Measurements from ENCODE around the gene UPK3BL1. TPM values are rescaled to one million over a fixed set of nuclear protein-coding genes. Genes with fewer than 3 reads are reported as not detected.
"Not testable (repeated sequence)": the region's sequence is repeated elsewhere in the genome, so short reads cannot be mapped to it uniquely, and the experiment has no call there.

UPK3BL1 gene
- 14.4 and 23.0 TPM in 2 replicates for total RNA-seq

DNA sequence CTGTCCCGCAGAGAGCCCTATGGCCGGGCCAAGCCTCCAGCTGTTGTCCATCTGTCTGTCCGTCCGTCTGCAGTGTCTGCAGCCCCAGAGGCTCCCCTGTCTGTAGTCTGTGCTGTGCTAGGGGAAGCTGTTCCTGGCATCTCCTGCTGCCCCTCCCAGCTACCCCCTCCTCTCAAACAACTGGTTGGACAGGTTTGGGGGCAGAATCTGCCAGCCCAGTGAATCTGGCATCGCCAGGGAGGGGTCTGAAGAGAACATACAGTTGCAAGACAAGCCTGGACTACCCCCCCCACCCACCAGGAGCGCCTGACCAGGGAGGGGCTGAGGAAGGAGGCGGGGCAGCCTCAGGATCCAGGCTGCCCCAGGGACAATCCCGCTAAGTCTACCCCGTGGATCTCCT is at the start of gene UPK3BL1:
TSS of gene UPK3BL1 (minus strand) at position 101 of the 400 bp plus-strand sequence. CDS start at position 51, 50 bp downstream.
- DNase-seq; H3K27ac Mint-ChIP-seq; H3K27me3 Mint-ChIP-seq; H3K36me3 Mint-ChIP-seq (ENCODE audit: low read depth); H3K9me3 Mint-ChIP-seq; H3K4me3 Mint-ChIP-seq; intact Hi-C loops (cut with micrococcal nuclease); H3K4me1 Mint-ChIP-seq: not testable (repeated sequence)

- H3K36me3 Mint-ChIP-seq (ENCODE audit: low read depth); H3K4me1 Mint-ChIP-seq; H3K27me3 Mint-ChIP-seq; intact Hi-C loops (cut with micrococcal nuclease); H3K27ac Mint-ChIP-seq; H3K9me3 Mint-ChIP-seq; DNase-seq; H3K4me3 Mint-ChIP-seq: not testable (repeated sequence)
Measured at GRCh38 chr7:102690602-102691001, 48.0 kb upstream of the UPK3BL1 start.

GRCh38 chr7:102689436-102690282 is 47.1 kb upstream of the UPK3BL1 start:
- H3K27ac Mint-ChIP-seq; H3K4me1 Mint-ChIP-seq; intact Hi-C loops (cut with micrococcal nuclease); H3K4me3 Mint-ChIP-seq; H3K36me3 Mint-ChIP-seq (ENCODE audit: low read depth); H3K9me3 Mint-ChIP-seq; H3K27me3 Mint-ChIP-seq: not testable (repeated sequence)
- peak; percentile 69 for DNase-seq

DNA sequence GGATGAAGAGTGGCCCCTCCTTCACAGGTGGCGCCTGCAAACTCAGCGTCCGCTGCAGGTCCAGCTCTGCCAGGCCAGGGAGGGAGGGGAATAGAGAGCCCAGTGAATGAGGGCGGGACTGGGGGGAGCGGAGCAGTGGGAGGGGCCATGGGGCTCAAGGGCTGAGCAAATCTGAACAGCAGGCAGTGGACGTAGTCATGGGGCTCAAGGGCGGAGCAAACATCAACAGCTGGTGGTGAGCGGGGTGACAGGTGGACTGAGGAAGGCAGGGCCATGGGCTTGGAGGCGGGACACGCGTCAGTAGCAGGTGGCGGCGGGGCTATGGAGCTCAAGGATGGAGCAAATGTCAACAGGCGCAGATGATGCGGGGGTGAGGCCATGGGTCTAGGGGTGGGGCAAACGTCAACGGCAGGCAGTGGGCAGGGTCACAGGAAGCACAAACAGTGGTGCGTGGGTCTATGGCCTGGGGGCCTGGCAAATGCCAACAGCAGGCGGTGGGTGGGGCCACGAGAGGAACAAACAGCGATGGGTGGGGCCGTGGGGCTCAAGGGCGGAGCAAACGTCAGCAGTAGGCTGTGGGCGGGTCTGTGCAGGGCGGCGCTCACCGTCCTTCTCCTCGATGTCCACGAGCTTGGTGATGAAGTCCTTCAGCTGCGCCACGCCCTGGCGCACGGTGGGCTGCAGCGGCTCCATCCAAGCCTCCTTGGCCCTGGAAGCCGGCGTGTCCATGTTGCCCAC is 45.9 kb upstream of the UPK3BL1 start:
- H3K36me3 Mint-ChIP-seq (ENCODE audit: low read depth); intact Hi-C loops (cut with micrococcal nuclease); H3K4me1 Mint-ChIP-seq; H3K9me3 Mint-ChIP-seq; DNase-seq; H3K4me3 Mint-ChIP-seq; H3K27ac Mint-ChIP-seq; H3K27me3 Mint-ChIP-seq: not testable (repeated sequence)

- DNase-seq; intact Hi-C loops (cut with micrococcal nuclease); H3K9me3 Mint-ChIP-seq; H3K4me3 Mint-ChIP-seq; H3K36me3 Mint-ChIP-seq (ENCODE audit: low read depth); H3K27ac Mint-ChIP-seq; H3K27me3 Mint-ChIP-seq; H3K4me1 Mint-ChIP-seq: not testable (repeated sequence)
Measured at GRCh38 chr7:102682560-102682959, 40.0 kb upstream of the UPK3BL1 start.

- H3K36me3 Mint-ChIP-seq (ENCODE audit: low read depth); DNase-seq; H3K27ac Mint-ChIP-seq; H3K9me3 Mint-ChIP-seq; intact Hi-C loops (cut with micrococcal nuclease); H3K4me1 Mint-ChIP-seq; H3K27me3 Mint-ChIP-seq; H3K4me3 Mint-ChIP-seq: not testable (repeated sequence)
Measured at GRCh38 chr7:102680780-102681179, 38.2 kb upstream of the UPK3BL1 start.

DNA sequence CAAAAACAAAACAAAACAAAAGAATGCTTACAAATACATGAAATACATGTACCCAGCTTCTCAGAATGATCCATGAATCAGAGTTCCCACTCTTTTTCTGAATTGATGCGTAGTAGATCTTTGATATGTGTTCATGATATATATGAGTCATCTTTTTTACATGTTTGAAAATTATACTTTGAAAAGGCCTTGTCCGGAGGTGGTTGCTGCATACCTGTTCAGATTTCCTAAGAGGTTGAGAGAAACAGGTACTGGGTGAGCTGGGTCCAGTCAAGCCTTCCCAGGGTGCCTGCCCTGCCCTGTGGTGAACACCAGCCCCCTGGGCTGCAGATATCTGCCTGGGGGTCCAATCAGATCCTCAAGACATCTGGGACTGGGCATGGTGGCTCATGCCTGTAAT is 33.0 kb upstream of the UPK3BL1 start:
- H3K4me1 Mint-ChIP-seq; H3K9me3 Mint-ChIP-seq; H3K27me3 Mint-ChIP-seq; intact Hi-C loops (cut with micrococcal nuclease); H3K4me3 Mint-ChIP-seq; H3K36me3 Mint-ChIP-seq (ENCODE audit: low read depth); H3K27ac Mint-ChIP-seq: not testable (repeated sequence)
- DNase-seq: peak; percentile 62

GRCh38 chr7:102673447-102674067 is 31.0 kb upstream of the UPK3BL1 start:
- H3K36me3 Mint-ChIP-seq (ENCODE audit: low read depth); H3K27me3 Mint-ChIP-seq; H3K27ac Mint-ChIP-seq; H3K9me3 Mint-ChIP-seq; intact Hi-C loops (cut with micrococcal nuclease); H3K4me1 Mint-ChIP-seq; H3K4me3 Mint-ChIP-seq: not testable (repeated sequence)
- DNase-seq: peak; percentile 64

- H3K4me1 Mint-ChIP-seq; H3K27me3 Mint-ChIP-seq; H3K9me3 Mint-ChIP-seq; DNase-seq; H3K27ac Mint-ChIP-seq; intact Hi-C loops (cut with micrococcal nuclease); H3K4me3 Mint-ChIP-seq; H3K36me3 Mint-ChIP-seq (ENCODE audit: low read depth): not testable (repeated sequence)
Measured at GRCh38 chr7:102671956-102672307, 29.3 kb upstream of the UPK3BL1 start.

GRCh38 chr7:102671166-102671955 is 28.8 kb upstream of the UPK3BL1 start, which contains the start of gene POLR2J2:
Gene POLR2J2 (minus strand): TSS chr7:102671663. CDS start chr7:102671601, 62 bp downstream.
- intact Hi-C loops (cut with micrococcal nuclease); H3K27me3 Mint-ChIP-seq; H3K4me3 Mint-ChIP-seq; H3K4me1 Mint-ChIP-seq; H3K9me3 Mint-ChIP-seq; H3K27ac Mint-ChIP-seq; H3K36me3 Mint-ChIP-seq (ENCODE audit: low read depth): not testable (repeated sequence)
- DNase-seq: peak; percentile 80

DNA sequence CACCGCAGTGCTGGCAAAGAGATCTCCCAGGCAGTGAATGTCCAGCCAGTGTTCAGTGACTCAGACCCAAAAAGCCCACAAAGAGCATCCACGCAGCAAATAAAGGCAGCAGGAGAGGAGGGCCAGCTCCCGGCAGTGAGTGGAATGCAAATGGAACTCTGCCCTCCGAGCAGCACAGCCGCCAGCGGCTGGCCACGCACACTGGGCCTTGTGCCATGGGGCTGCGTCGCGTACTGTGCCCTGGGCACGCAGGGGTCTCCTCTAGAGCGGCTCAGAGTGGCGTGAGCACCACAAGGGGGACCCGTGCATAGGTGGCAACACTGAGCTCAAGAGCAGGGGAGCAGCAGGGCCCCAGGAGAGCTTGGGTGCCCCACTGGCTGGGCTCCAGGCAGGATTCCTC is 24.9 kb upstream of the UPK3BL1 start:
- peak; percentile 52 for DNase-seq
- intact Hi-C loops (cut with micrococcal nuclease); H3K4me3 Mint-ChIP-seq; H3K27me3 Mint-ChIP-seq; H3K9me3 Mint-ChIP-seq; H3K4me1 Mint-ChIP-seq; H3K27ac Mint-ChIP-seq; H3K36me3 Mint-ChIP-seq (ENCODE audit: low read depth): not testable (repeated sequence)

- intact Hi-C loops (cut with micrococcal nuclease); H3K36me3 Mint-ChIP-seq (ENCODE audit: low read depth); H3K27me3 Mint-ChIP-seq; H3K4me3 Mint-ChIP-seq; DNase-seq; H3K9me3 Mint-ChIP-seq; H3K27ac Mint-ChIP-seq; H3K4me1 Mint-ChIP-seq: not testable (repeated sequence)
Measured at GRCh38 chr7:102666850-102667249, 24.3 kb upstream of the UPK3BL1 start.

- H3K27ac Mint-ChIP-seq; H3K36me3 Mint-ChIP-seq (ENCODE audit: low read depth); H3K4me3 Mint-ChIP-seq; H3K9me3 Mint-ChIP-seq; intact Hi-C loops (cut with micrococcal nuclease); H3K27me3 Mint-ChIP-seq; H3K4me1 Mint-ChIP-seq: not testable (repeated sequence)
- DNase-seq: peak; percentile 53
Measured at GRCh38 chr7:102664765-102665164, 22.2 kb upstream of the UPK3BL1 start.

- DNase-seq; H3K4me1 Mint-ChIP-seq; H3K27ac Mint-ChIP-seq; H3K36me3 Mint-ChIP-seq (ENCODE audit: low read depth); intact Hi-C loops (cut with micrococcal nuclease); H3K4me3 Mint-ChIP-seq; H3K27me3 Mint-ChIP-seq; H3K9me3 Mint-ChIP-seq: not testable (repeated sequence)
Measured at GRCh38 chr7:102649924-102650323, 7.3 kb upstream of the UPK3BL1 start, which contains the start of gene SPDYE2B. Gene SPDYE2B (plus strand): TSS chr7:102650319. CDS start chr7:102652349, 2,030 bp downstream.
